ENCODE measurements around the gene GOLGA8B.
"Not testable (repeated sequence)": the region's sequence is repeated elsewhere in the genome, so short reads cannot be mapped to it uniquely, and the experiment has no call there.

DNA sequence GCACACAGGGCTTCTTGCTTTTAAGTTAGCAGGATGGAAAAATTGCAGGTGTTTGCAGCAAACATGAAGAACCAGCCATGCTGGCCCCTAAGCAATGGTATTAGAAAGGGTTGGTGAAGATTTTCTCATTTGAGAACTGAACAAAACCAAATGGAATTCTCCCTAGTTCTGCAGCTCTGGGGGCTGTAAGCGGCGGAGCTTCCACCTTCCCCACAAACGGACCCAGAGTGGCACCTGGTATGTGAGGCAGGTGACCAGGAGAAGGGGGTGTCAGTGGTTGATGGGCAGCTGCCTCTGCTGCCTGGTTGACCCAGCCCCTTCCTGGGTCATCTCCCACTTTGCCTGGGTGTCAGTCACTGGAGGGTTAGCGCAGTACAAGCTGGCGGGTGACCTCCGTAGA is 22.6 kb downstream of the GOLGA8B start:
- not testable (repeated sequence) for TF ChIP-seq POLR2A (IDR thresholded peaks at IDR 0.05; ENCODE audit: low read length); GATA1 (IDR thresholded peaks at IDR 0.05; ENCODE audit: low read depth, low read length)

Measured in erythroblast (primary cell).